NCI-H446 treated with DMSO at 0.1 percent for 48 hours (cell line): ENCODE results near the gene TTC28.

Source experiments
- DNase-seq: peaks from one replicate; lab custom pipeline; 2025; lab: John Stamatoyannopoulos, UW

Gene TTC28

DNA sequence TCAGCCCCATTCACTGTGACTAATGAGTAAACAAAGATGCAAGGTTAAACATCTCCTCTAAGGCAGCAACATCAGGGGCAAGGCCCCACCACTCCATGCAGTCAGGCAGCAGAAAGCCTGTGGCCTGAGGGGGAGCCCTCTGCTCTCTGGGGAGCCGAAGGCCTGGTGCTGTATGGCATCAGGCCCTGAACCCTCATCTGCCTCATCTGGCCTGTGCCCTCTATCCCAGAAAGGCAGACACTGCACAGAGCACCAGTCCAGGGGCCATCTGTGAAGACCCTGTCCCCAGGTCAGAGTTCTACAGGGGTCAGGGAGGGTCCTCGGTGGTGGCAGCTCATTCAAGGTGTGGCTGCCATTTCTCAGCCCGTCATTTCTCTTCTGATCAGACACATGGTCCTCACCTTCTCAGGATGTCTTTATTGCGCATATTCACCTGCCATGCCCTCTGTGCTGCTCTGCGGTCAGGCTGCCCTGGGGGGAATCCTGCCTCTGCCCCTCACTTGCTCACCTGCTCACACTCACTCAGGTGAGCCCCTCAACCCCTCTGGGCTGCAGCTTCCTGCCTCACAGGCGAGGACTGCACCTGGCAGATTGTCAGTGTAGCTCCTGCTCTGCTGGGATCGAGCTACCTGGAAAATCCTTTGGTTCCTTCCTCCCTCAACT lies 657.5 kb downstream of the TTC28 start:
- no peak for DNase-seq

GRCh38 chr22:28021116-28021997 lies 658.3 kb downstream of the TTC28 start:
- no peak for DNase-seq

DNA sequence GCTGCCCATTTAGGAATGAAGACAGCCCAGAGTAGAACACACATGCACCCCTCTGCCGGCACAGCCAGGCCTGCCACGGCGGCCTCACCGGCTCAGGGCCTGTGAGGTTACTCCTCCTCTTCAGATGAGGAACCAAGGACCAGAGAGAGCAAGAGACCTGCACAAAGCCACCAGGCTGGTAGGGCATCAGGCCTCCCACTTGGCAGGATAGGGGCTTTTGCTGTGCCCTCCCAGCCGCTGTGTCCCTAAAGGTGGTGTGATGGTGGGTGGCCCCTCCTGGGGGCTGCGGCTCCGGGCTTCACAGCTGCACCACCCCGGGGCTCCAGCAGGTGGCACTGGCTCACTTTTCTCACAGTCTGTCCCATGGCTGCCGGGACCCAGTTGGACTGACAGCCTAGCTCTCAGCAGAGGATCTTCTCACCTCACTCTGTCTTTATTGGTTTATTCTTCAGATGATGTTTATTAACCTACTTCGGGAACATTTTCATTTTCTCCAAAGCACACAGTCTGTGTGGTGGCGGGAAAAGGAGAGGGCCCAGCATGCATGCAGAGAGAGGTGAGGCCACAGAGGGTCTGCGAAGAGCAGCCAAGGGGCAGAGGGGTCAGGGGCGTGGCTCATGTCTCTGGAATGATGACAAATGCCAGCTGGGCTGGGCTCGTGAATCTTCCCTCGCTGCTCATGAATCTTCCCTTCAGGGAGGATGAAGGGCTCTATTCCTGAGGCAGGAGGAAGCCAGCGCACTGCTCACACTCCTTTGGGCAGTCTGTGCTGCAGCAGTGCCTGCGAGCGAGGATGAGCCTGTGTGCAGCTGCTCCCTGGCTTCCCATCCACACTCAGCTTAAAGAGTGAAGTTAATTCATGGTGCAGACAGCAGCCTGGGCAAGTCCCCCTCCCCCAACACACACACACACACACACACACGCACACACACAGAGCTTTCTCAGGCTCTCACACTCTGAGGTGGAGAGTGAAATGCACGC lies 659.5 kb downstream of the TTC28 start:
- DNase-seq: peak; percentile 65

DNA sequence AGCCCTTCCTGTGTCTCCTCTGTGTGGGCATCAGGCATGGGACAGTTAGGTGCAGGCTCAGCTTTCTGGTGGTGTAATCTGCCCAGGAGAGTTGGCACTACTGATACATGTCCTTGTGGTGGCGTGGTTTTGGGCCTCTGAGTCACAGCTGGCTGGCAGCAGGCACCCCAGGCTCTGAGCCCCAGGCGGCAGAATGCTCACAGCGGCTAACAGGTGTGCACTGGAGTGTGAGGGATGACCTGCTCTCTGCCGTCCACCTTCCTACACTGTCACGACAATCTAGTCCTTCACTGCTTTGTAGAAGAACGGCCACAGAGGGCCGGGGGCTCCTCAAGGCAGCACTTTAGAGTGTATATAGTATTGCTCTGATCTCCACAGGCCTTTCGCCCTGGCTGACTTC lies 660.3 kb downstream of the TTC28 start:
- no peak for DNase-seq

DNA sequence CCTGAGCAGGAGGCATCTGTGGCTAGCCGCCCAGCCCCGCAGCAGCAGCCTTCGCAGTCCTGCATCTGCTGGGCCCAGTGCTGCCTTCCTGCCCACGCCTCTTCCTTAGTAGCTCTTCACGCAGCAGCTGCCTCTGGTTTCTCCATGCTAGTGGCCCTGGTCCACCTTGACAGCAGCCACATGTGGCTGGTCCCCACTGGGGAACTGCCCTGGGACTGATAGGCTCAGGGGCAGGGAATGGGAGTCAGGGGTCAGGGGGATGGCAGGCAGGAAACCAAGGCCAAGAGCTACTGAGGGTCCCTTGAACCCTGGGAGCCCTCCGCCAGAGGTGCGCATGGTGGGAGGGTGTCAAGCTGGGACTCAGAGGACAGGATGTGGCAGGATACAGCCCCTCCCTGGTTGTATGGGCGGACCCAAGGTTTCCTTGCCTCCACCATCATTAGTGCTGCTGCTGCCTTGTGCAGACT lies 661.1 kb downstream of the TTC28 start:
- no peak for DNase-seq

- no peak for DNase-seq
Measured at GRCh38 chr22:28017859-28018258, 661.8 kb downstream of the TTC28 start.

DNA sequence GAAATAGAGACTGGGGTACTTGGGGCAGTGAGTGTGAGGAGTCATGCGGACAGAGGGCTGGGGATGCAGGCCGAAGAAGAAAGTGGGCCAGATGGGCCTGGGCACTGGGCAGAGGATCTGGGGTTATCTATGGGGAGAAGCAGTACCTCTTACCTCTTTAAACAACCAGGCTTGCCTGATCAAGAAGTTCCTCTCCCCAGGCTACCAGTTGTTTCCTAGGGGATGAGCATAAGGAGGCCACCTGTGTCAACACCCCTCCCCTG lies 662.2 kb downstream of the TTC28 start:
- no peak for DNase-seq

- no peak for DNase-seq
Measured at GRCh38 chr22:28016781-28017557, 662.7 kb downstream of the TTC28 start.

DNA sequence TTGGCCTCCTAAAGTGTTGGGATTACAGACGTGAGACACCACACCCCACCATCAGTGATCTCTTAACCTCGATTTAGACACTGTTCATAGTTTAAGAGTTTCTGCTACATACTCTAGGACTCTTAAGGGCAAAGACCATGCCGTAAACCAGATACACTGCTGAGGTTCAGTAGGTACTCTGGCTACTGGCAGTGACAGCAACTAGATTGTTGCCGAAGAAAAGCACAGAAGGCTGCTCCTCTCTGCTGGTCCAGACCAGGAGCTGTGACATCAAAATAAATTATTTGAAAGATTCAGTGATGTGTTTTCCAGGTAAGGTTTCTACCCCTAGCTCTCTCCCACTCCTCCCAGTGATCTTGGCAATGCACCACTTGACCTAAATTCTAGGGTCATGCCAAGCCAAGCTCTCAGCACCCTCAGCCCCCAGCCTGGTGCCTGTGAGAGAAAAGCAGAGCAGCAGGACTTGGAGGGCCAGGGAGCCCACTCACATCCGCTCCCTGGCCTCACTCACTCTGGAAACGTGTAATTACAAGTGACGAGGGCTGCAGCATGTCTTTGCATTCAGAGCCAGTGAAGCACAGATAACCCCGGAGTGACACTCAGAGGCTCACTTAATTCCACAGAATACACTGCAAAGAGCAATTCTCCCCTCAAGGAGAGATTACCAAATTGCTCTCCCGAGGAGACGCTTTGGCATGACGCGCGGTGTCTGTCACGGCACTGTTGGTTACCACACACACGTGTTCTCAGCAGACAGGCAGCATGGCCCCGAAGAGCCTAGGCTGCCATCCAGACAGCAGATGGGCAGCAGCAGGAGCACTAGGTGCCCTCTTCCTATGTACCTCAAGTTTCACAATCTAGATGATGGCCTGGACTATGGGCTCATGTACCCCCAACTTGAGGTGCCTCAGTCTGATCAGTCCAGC lies 663.7 kb downstream of the TTC28 start:
- DNase-seq: no peak

DNA sequence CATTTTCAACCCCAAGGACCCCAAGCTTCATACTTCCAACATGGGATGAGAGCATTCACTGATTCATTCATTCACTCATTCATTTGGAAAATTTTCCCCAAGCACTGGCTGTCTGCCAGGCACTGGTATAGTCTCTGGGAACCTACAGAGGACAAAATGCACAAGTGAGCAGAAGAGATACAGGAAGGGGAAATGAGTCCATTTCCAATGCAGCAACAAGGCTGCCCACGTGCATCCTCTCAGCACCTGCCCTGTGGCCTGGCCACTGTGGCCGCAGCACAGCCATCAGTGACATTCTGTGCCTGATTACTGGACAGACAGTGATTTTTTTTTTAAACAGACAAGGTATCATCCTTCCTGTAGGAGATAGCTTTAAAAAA lies 664.6 kb downstream of the TTC28 start:
- no peak for DNase-seq

DNA sequence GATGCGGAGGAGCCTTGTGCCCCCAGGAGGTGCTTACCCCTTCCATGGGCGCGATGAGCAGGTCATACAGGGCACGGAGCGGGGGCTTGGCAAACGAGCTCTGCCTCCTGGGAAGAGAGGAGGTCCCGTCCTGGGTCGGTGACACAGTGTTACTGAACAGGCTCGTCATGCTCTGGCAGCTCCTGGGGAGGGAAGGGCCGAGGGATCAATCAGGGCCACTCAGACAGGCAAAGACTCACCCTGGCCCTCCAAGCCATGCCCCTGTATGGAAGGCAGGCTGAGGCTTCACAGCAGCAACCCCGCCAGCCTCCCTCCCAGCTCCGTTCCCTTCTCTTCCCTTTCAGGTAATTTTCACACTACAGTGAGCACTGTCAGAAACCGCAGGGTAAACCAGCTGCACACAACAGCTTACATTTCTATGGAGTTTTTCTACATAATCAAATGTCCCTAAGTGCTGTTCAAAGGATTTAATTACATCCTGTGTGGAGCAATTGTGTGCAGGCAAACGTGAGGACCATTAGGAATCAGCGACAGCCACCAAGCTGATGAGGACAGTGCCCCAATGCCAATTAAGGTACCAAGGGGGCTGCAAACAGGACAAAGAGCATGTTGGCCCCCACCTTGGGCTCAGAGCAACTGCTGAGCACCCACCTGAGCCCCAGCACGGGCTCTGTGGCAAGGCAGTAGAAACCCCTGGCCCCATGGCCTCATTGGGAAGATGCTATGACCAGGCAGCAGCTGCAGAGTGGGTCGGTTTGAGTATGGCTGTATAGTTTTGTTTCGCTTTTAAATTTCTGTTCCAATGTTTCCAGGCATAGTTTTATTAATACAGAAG lies 665.2 kb downstream of the TTC28 start:
- DNase-seq: no peak

DNA sequence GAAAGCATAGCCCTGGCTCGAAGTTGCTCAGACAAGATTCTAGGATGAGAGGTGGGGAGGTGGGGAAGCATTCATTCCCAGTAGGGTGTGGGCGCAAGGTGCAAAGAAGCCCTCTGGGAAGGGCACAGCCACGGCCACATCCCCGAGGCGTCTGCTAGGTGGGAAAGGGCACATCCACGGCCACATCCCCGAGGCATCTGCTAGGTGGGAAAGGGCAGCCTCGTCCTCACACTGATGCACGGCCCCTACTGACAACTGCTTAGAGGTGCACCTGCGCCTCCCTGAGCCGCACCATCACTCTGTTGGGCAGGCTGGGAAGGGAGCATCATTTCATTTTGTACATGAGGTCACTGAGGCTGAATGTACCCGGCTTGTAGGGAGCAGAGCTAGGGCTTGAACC lies 666.0 kb downstream of the TTC28 start:
- no peak for DNase-seq

- DNase-seq: no peak
Measured at GRCh38 chr22:28012832-28013460, 666.7 kb downstream of the TTC28 start.

- DNase-seq: peak; percentile 66
Measured at GRCh38 chr22:28009272-28009827, 670.3 kb downstream of the TTC28 start.

DNA sequence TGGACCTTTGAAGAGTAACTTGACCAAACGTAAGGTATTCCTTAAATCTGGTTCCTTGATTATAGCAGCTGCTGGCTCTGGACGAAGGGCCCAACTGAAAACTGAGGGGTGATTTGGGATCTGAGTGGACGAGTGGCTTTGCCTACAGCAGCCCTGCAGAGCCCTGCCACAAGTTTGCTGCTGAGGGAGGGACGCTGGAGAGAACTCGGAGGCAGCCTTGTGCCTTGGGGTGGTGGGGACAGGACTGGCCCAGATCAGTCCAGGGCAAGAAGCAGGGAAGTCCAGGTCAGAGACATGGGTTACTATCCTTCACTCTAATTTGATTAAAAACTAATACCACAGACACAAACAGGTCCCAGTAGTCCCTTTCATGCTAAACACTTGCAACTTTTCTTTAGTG lies 671.0 kb downstream of the TTC28 start:
- no peak for DNase-seq

DNA sequence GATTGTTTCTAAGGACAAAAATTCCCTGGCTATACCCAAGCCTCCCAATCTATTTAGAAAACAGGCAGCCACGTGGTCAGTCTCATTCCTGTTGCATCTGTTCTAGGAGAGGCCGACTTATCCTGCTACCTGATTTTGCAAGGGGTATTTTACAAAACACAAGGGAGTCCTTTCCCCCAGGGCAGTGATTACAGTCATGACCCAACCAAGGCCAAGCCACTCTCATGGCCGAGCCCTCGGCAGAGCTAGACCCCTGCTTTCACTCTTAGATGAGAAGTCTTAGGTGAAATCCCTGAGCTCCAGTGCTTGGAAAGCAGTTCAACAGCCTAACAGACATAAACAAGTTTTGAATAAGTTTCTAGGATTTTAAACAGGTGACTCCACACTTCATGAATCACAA lies 671.6 kb downstream of the TTC28 start:
- no peak for DNase-seq

DNA sequence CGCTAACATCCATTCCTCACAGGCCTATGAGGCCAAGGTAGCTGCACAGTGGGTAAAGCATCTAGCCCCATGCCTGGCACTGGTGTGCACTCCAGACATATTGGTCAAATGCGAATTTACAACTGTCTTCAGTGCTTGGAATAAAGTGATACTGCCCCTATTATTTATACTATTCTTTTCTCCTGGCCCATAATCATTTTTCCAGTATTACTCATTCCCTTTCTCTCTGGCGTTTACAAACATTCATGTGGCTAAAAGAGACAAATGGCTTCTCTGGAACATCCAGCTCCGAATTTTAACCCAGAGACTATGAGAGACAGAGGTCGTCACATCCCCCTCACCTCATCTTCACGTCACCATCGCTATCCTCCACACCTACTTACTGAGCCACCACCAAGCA lies 673.4 kb downstream of the TTC28 start:
- DNase-seq: no peak

- no peak for DNase-seq
Measured at GRCh38 chr22:28005513-28005912, 674.1 kb downstream of the TTC28 start.

DNA sequence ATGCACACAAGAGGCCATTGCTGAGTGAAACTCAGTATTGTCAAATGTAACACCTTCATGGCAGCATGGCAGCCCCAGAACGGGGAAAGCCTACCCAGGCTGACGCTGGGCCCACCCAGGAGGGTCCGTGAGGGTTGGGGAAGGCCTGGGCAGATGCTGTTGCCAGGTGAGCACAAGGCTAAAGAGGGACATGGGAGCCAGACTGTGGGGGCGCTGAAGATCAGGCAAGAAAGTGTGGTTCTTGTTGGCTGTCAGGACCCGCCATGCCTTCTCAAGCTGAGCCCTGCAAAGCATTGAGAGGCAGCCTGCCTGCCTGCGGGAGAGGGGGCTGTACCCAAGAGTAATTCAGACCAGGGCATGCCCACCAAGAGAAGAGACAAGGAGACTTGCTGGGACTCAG lies 675.6 kb downstream of the TTC28 start:
- DNase-seq: no peak
